Endothelial cell (in vitro differentiated cells): Measurements from ENCODE around the gene SGCD. TPM values are rescaled to one million over a fixed set of nuclear protein-coding genes. Genes with fewer than 3 reads are reported as not detected.

Experiments
- DNase-seq: peaks from one replicate; pipeline ENCODE4 v3.0.0; 2021; ENCODE audit warnings: low spot score
- H3K27ac Mint-ChIP-seq: one replicate; pipeline ENCODE4 v1.8.0; 2021; ENCODE audit warnings: mixed read lengths, inconsistent platforms; ENCODE audit not compliant: unreplicated experiment
- H3K27me3 Mint-ChIP-seq: one replicate; pipeline ENCODE4 v1.8.0; 2021; ENCODE audit warnings: mild to moderate bottlenecking, moderate library complexity, mixed read lengths, inconsistent platforms; ENCODE audit not compliant: unreplicated experiment
- H3K36me3 Mint-ChIP-seq: one replicate; pipeline ENCODE4 v1.8.0; 2021; ENCODE audit warnings: mild to moderate bottlenecking, low read depth, mixed read lengths, inconsistent platforms; ENCODE audit not compliant: unreplicated experiment
- H3K4me1 Mint-ChIP-seq: one replicate; pipeline ENCODE4 v1.8.0; 2021; ENCODE audit warnings: mild to moderate bottlenecking, mixed read lengths, inconsistent platforms; ENCODE audit not compliant: unreplicated experiment
- H3K4me3 Mint-ChIP-seq: one replicate; pipeline ENCODE4 v1.8.0; 2021; ENCODE audit warnings: mild to moderate bottlenecking, mixed read lengths, inconsistent platforms; ENCODE audit not compliant: unreplicated experiment
- H3K9me3 Mint-ChIP-seq: one replicate; pipeline ENCODE4 v1.8.0; 2021; ENCODE audit warnings: mixed read lengths, inconsistent platforms; ENCODE audit not compliant: unreplicated experiment
- CTCF ChIP-seq: fragments of 200-600 bp; sonication (generic); IDR thresholded peaks from one replicate; pipeline ENCODE4 v1.5.0; 2021; ENCODE audit warnings: antibody characterized with exemption; ENCODE audit not compliant: unreplicated experiment
- total RNA-seq: library from RNA; stranded (reverse); fragmentation: NEBNext Ultra II Directional; extraction: Animal tissue kit (Norgen Biotek cat#: 25700); gene quantifications from one replicate; pipeline ENCODE4 v1.2.1, GENCODE V29; 2021; ENCODE audit not compliant: unreplicated experiment

Gene SGCD
- total RNA-seq, 1 donor from 2014 or later: 1.2 TPM

- Mint-ChIP-seq H3K9me3 (no peaks in the 10 kb centered on the region), H3K27me3 (no peaks in the 10 kb centered on the region), H3K36me3 (no peaks in the 10 kb centered on the region), H3K4me3 (no peak overlapping the region), H3K4me1 (no peaks in the 10 kb centered on the region), H3K27ac (no peak overlapping the region)
- no peak for TF ChIP-seq CTCF
- no peak for DNase-seq
Observed at GRCh38 chr5:156395306-156395675, 68.3 kb downstream of the SGCD start.

GRCh38 chr5:156396063-156396829 lies 69.3 kb downstream of the SGCD start:
- Mint-ChIP-seq H3K36me3 (no peaks in the 10 kb centered on the region), H3K27ac (no peak overlapping the region), H3K4me1 (no peaks in the 10 kb centered on the region), H3K9me3 (no peaks in the 10 kb centered on the region), H3K27me3 (no peaks in the 10 kb centered on the region), H3K4me3 (no peak overlapping the region)
- TF ChIP-seq CTCF: no peak
- no peak for DNase-seq

- no peaks in the 10 kb centered on the region for H3K36me3 Mint-ChIP-seq
- no peaks in the 10 kb centered on the region for H3K27me3 Mint-ChIP-seq
- H3K4me1 Mint-ChIP-seq: no peaks in the 10 kb centered on the region
- no peaks in the 10 kb centered on the region for H3K9me3 Mint-ChIP-seq
- no peak for DNase-seq
- no peak for TF ChIP-seq CTCF
- H3K27ac Mint-ChIP-seq: no peak overlapping the region
- no peak overlapping the region for H3K4me3 Mint-ChIP-seq
Observed at GRCh38 chr5:156396830-156397081, 69.8 kb downstream of the SGCD start.

GRCh38 chr5:156399323-156399722 lies 72.4 kb downstream of the SGCD start:
- Mint-ChIP-seq H3K4me3 (no peak overlapping the region), H3K9me3 (no peaks in the 10 kb centered on the region), H3K4me1 (no peaks in the 10 kb centered on the region), H3K36me3 (no peaks in the 10 kb centered on the region), H3K27me3 (no peaks in the 10 kb centered on the region), H3K27ac (no peak overlapping the region)
- no peak for DNase-seq
- no peak for TF ChIP-seq CTCF

- no peak overlapping the region for H3K4me3 Mint-ChIP-seq
- no peak overlapping the region for H3K27ac Mint-ChIP-seq
- H3K9me3 Mint-ChIP-seq: no peaks in the 10 kb centered on the region
- H3K27me3 Mint-ChIP-seq: no peaks in the 10 kb centered on the region
- no peak for DNase-seq
- no peaks in the 10 kb centered on the region for H3K4me1 Mint-ChIP-seq
- H3K36me3 Mint-ChIP-seq: no peaks in the 10 kb centered on the region
- no peak for TF ChIP-seq CTCF
Observed at GRCh38 chr5:156400231-156400986, 73.4 kb downstream of the SGCD start.
